ENCODE results near the gene ARL11.

DNA sequence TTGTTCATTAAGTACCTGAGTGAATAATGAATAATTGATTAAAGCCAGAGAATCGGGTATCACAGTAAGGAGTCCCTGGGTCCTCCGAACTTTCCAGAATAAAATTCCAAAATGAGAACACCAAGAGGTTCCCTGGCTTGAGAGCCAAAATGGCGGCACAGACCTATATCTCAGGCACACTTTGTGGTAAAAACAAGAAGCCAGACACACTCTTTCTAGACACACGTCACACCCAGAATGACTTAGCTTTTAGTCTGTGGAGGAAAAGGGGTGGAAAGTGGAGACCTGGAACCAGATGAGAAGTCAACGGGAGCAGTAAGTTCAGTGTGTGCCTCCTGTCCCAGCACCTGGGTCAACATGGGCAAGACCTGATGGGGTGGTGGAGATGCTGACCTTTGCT, 8.4 kb downstream of the ARL11 start:
- TF ChIP-seq CTCF (IDR thresholded peaks at IDR 0.05) (no peak), POLR2A (IDR thresholded peaks at IDR 0.05) (no peak)
